Activated CD8-positive, alpha-beta memory T cell treated with anti-CD3 and anti-CD28 coated beads for 24 hours (primary cell): ENCODE data around the gene ARID1B.
"Not testable (repeated sequence)": the region's sequence is repeated elsewhere in the genome, so short reads cannot be mapped to it uniquely, and the experiment has no call there.

Source experiments
- DNase-seq: peaks from one replicate; pipeline ENCODE4 v3.0.0-alpha.2; 2020

ARID1B gene

GRCh38 chr6:157147054-157148026 lies 370.2 kb downstream of the ARID1B start:
- DNase-seq: not testable (repeated sequence)

- no peak for DNase-seq
Measured at GRCh38 chr6:157148391-157149323, 371.5 kb downstream of the ARID1B start.

GRCh38 chr6:157150076-157150475 lies 372.9 kb downstream of the ARID1B start:
- no peak for DNase-seq

- no peak for DNase-seq
Measured at GRCh38 chr6:157151029-157151428, 373.9 kb downstream of the ARID1B start.

- no peak for DNase-seq
Measured at GRCh38 chr6:157151989-157152388, 374.8 kb downstream of the ARID1B start.

GRCh38 chr6:157152556-157152955 lies 375.4 kb downstream of the ARID1B start:
- DNase-seq: no peak

- DNase-seq: no peak
Measured at GRCh38 chr6:157155804-157156203, 378.6 kb downstream of the ARID1B start.

- DNase-seq: no peak
Measured at GRCh38 chr6:157157258-157157657, 380.1 kb downstream of the ARID1B start.

GRCh38 chr6:157158456-157158855 lies 381.3 kb downstream of the ARID1B start:
- DNase-seq: no peak

- DNase-seq: no peak
Measured at GRCh38 chr6:157158897-157159296, 381.7 kb downstream of the ARID1B start.

- DNase-seq: no peak
Measured at GRCh38 chr6:157159348-157159747, 382.2 kb downstream of the ARID1B start.

GRCh38 chr6:157161912-157162311 lies 384.7 kb downstream of the ARID1B start:
- DNase-seq: no peak

GRCh38 chr6:157162766-157163433 lies 385.7 kb downstream of the ARID1B start:
- DNase-seq: no peak

GRCh38 chr6:157163434-157164159 lies 386.4 kb downstream of the ARID1B start:
- no peak for DNase-seq

- DNase-seq: no peak
Measured at GRCh38 chr6:157164972-157165371, 387.8 kb downstream of the ARID1B start.

GRCh38 chr6:157166784-157167183 lies 389.6 kb downstream of the ARID1B start:
- DNase-seq: no peak

- no peak for DNase-seq
Measured at GRCh38 chr6:157167837-157168236, 390.7 kb downstream of the ARID1B start.

GRCh38 chr6:157168471-157168870 lies 391.3 kb downstream of the ARID1B start:
- DNase-seq: no peak

GRCh38 chr6:157169226-157169625 lies 392.0 kb downstream of the ARID1B start:
- DNase-seq: no peak

- no peak for DNase-seq
Measured at GRCh38 chr6:157169656-157170055, 392.5 kb downstream of the ARID1B start.

GRCh38 chr6:157170535-157170934 lies 393.4 kb downstream of the ARID1B start:
- no peak for DNase-seq

GRCh38 chr6:157171801-157172200 lies 394.6 kb downstream of the ARID1B start:
- DNase-seq: no peak
